ENCODE data around the gene TEX10.
A peak's percentile ranks its signal among the peaks of the same experiment; 100 is the strongest.

TEX10 gene

DNA sequence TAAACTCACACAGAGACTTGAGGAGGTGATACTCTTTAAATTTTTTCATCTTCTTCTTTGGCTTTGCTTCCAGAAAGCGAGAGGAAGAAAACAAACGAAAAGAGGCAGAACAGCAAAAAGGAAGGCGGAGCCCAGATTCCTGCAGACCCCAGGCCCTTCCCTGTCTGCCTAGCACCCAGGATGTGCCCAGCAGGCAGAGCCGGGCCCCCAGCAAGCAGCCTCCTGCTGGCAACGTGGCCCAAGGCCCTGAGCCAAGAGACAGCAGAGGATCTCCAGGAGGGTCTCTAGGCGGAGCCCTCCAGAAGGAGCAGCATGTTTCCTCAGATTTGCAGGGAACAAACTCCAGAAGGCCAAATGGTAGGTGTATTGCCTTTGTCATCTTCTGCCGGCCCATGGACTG, 68.5 kb downstream of the TEX10 start:
- no peak for DNase-seq (ENCODE audit: low spot score)

DNA sequence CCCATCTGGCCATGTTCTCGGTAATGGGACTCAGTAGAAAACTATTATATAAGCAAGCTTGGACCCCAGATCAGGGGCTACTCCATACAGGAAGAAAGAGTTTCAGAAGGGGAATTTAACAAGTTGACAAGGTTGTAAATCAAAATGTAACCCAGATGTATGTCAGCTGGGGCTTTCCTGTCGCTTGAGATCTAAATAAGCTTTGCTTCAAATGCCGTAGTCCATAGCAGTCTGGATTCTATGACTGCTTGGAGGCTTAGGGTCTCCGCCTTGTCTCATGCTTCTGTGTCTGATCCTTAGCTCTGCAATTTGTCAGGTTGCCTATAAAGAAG, 70.4 kb downstream of the TEX10 start:
- DNase-seq (ENCODE audit: low spot score) = no peak

DNA sequence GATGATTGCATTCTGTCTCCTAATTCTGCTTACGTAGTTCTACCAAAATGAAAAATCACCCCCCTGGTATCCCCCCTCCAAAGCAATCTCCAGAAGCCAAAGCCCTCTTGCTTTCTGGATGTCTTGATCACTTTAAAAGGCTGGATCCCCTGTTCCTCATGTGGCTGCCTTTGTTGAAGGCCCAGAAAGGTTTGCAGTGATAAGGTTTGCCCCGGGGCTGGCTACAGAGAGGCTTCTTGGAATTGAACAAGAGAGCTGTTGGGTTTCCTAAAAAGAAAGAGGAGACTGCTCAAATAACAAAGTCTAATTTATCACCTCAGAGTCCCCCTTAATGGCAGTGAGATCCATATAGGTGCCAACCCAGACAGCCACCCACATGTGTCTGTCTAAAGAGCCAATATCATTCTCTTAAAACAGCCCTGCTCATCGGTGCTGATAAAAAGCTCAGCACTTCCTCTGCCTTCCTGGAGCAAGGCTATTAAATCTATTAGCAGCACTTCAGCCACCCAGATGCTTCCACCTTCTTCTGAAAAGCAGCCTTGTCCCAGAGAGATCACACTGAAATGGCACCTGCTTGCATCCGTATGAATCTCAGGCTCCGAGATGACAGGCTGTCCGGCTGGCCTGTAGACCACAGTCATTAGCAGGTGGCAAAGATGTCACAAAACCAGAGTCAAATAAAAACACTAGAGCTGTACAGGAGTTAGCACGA, 70.9 kb downstream of the TEX10 start:
- no peak for DNase-seq (ENCODE audit: low spot score)

DNA sequence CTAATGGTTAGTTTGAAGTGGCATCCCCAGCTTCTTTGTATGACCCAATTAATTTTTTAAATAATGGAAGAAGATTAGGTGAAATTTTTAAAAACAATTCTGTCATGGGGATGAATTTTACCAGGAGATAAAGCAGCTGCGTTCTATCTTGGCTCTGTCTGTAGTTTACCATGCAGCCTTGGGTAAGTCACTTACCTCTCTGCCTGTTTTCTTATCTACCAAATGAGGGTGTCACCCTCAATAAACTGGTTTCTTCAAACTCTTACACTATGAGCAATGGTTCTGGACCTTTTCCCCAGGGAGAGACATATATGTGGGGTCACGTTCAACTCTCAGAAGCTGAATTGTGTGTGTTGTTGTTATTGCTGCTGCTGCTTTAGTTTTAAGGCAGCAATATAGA, 71.7 kb downstream of the TEX10 start:
- peak; percentile 14 for DNase-seq (ENCODE audit: low spot score)

DNA sequence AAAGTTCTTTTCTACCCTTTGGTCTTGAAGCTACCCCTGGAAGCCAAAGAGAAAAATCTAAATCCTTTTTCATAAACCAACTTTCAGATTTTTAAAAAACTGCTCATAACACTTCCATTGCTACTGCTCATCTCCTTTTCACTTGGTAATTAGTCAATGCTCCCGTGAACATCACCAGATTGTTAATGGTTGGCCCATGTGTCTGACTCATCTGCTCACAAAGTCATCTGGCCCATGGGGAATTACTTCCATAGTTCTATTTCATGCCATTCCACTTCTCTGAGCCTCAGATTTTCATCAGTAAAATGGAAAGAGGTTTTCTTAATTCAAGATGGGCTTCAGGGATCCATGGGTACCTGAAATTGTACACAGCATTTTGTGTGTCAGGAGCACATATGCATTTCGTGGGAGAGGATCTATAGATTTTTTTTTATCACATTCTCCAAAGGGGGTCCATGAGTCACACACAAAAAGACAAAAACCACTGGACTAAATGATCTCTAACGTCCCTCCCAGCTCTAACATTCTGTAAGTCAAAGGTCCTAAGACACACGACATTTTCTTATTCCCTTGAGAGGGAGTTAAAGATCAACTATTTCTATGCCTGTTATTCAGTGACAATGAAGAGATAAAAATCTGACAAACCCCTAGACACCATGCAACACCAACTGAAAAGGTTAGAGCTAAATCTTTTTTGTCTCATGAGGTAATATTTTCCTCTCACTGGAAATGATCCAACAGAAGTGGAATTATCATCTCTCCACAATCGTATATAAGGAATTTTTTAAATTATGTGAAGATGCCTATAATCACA, 75.4 kb downstream of the TEX10 start:
- DNase-seq (ENCODE audit: low spot score) = no peak

DNA sequence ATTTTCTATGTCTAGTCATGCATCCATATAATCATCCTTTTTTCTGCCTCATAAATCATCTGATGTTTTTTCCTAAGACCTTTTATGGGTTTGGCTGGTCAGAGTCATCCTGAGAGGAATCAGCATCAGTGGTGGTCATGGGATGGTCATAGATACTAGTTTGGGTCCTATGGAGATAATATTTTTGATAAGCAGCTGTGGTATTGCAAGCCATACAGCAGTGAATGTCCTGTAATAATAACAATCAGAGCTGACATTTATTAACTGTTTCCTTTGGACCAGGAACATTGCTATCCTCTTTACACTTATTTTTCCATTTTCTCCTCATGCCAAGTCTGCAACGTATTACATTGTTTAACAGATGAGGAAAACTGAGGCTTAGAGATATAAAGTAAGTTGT, 83.1 kb downstream of the TEX10 start:
- no peak for DNase-seq (ENCODE audit: low spot score)

DNA sequence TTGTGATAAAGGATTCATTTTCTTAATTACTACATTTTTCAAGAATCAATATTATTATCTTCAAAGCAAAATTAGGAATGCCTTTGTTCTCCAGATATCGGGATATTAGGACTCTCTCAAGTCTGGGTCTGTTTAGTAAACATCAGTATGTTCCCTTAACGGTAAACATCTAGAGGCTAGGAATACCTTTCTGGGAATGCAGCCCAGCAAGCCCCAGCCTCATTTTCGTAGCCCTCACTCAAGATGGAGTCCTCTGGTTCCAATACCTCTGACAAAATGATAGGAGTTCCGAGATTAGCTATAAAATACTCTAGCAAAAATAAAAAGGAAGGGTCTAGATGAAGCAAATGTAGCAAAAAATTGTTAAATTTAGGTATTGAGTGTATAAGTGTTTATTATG, 84.5 kb downstream of the TEX10 start:
- DNase-seq (ENCODE audit: low spot score) = no peak

DNA sequence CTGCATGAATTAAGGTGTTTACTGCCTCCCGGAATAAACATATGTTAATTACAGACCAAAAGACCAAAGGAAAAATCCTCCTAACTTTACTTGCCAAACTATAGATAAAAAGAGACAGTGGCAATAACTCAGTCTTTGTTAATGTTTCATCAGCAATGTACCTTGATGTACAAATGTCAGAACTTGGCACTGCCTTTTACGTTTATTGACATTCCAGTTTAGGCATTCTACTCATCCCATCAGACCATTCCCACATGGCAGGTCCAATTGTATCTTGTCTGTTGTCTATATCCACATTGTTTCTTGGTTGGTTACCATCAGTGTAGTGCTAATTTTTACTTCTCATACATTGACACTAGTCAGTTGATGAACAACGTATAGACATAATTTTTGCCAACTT, 85.5 kb downstream of the TEX10 start:
- no peak for DNase-seq (ENCODE audit: low spot score)
